ENCODE results near the gene KRTAP11-1. TPM values are rescaled to one million over a fixed set of nuclear protein-coding genes. Genes with fewer than 3 reads are reported as not detected.

Gene KRTAP11-1, protein sequence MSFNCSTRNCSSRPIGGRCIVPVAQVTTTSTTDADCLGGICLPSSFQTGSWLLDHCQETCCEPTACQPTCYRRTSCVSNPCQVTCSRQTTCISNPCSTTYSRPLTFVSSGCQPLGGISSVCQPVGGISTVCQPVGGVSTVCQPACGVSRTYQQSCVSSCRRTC
- not detected in 2 replicates for total RNA-seq
- not detected in 2 replicates for polyA plus RNA-seq

DNA sequence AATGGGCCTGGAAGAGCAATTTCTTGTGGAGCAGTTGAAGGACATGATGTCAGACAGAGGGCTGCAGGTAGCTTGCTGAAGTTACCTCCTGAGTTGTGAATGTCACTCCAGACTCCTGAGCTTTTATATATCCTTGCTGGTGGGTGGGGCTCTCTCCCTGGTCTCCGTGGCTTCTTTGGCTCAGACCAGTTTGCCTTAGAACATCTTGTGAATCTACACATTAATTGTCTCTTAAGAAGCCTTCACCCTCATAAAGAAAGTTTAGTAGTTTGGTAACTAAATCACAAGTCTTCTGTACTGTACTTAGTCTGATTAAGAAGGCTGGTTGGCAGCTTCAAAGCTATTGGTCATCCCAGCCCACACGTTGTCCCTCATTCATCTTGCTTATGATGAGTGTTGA, at the start of gene KRTAP11-1:
TSS of gene KRTAP11-1 (minus strand) at position 101 of the 400 bp plus-strand sequence. CDS start at position 45, 56 bp downstream.
- no peak for DNase-seq (ENCODE audit: low spot score)
- no peaks in the 10 kb centered on the region for H3K27me3 ChIP-seq
- no peaks in the 10 kb centered on the region for H3K79me2 ChIP-seq
- no peak within 1 kb of the TSS for H3K27ac ChIP-seq
- H2AFZ ChIP-seq, result no peak within 1 kb of the TSS
- no peaks in the 10 kb centered on the region for H4K20me1 ChIP-seq (ENCODE audit: insufficient read depth, poor library complexity, severe bottlenecking)
- H3K4me3 ChIP-seq, result no peak within 1 kb of the TSS
- no peaks in the 10 kb centered on the region for H3K36me3 ChIP-seq (replicated peaks; ENCODE audit: insufficient read depth, low read depth)
- no peaks in the 10 kb centered on the region for H3K9me2 ChIP-seq (replicated peaks; ENCODE audit: insufficient read depth)
- TF ChIP-seq EZH2 (IDR thresholded peaks at IDR 0.05; ENCODE audit: borderline replicate concordance) (no peak), EZH2phosphoT487 (IDR thresholded peaks at IDR 0.05; ENCODE audit: low read depth, severe bottlenecking, unreplicated experiment) (no peak)
- TF ChIP-seq, protein P1, sequence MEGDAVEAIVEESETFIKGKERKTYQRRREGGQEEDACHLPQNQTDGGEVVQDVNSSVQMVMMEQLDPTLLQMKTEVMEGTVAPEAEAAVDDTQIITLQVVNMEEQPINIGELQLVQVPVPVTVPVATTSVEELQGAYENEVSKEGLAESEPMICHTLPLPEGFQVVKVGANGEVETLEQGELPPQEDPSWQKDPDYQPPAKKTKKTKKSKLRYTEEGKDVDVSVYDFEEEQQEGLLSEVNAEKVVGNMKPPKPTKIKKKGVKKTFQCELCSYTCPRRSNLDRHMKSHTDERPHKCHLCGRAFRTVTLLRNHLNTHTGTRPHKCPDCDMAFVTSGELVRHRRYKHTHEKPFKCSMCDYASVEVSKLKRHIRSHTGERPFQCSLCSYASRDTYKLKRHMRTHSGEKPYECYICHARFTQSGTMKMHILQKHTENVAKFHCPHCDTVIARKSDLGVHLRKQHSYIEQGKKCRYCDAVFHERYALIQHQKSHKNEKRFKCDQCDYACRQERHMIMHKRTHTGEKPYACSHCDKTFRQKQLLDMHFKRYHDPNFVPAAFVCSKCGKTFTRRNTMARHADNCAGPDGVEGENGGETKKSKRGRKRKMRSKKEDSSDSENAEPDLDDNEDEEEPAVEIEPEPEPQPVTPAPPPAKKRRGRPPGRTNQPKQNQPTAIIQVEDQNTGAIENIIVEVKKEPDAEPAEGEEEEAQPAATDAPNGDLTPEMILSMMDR (IDR thresholded peaks at IDR 0.05; ENCODE audit: poor library complexity), result no peak
- H3K9me3 ChIP-seq (ENCODE audit: low read depth), result no peaks in the 10 kb centered on the region
- H3K4me2 ChIP-seq, result no peak within 1 kb of the TSS
- no peaks in the 10 kb centered on the region for H3K4me1 ChIP-seq (ENCODE audit: insufficient read depth)
- 87% methylated on average over 2 of the region's 2 CpGs for WGBS (ENCODE audit: low lambda C conversion rate, missing lambda C conversion rate)

DNA sequence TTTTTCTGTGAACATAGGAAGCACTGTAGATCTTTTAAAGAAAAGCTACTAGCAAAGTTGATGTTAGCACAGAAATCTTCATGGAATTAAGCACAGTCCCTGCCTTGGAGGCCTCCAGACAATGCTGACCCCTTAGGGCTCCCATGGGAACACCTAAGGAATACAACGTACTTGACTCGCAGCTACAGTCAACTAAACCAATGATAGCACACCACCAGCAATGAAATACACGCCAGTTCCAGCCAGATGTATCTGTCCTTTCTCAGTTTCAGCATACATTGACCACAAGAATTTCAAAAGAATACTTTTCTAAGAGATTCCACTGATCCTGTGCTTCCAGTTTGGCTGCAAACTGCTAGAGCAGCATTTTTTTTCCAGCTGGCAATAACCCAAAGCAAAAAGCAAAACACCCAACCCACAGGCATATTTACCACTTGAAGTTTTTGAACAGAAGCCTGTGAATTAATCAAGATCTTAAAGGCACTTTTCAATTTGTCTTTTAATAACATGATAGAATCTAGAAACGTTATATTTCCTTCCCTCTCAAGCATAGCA, 42.8 kb upstream of the KRTAP11-1 start:
- TF ChIP-seq EZH2 (IDR thresholded peaks at IDR 0.05; ENCODE audit: borderline replicate concordance) (no peak), EZH2phosphoT487 (IDR thresholded peaks at IDR 0.05; ENCODE audit: low read depth, severe bottlenecking, unreplicated experiment) (no peak)
- TF ChIP-seq, protein P1 (IDR thresholded peaks at IDR 0.05; ENCODE audit: poor library complexity), result no peak

DNA sequence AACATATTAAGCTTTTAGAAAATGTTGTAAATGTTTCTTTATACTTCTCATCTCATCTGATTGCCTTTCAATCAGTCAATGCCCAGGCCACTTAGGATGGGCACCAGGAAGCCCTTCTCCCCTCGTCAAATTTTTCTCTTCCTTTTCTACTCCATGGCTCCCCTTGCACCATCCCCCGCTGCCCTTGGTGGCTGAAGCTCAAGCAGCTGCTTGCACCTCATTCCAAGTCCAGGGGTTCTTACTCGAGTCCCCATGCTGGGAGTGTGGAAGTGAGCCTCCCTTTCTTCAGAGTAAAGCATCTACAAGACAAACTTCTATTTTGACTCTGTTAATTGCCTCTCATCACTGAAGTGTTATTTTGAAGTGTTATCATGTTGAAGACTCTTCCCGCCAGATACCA, 39.7 kb upstream of the KRTAP11-1 start:
- no peak for TF ChIP-seq EZH2 (IDR thresholded peaks at IDR 0.05; ENCODE audit: borderline replicate concordance)
- TF ChIP-seq, protein P1 (IDR thresholded peaks at IDR 0.05; ENCODE audit: poor library complexity), result no peak
- no peak for TF ChIP-seq EZH2phosphoT487 (IDR thresholded peaks at IDR 0.05; ENCODE audit: low read depth, severe bottlenecking, unreplicated experiment)
- WGBS (ENCODE audit: low lambda C conversion rate, missing lambda C conversion rate), result 78% methylated on average over 4 of the region's 4 CpGs
- Histone ChIP-seq H3K9me3 (ENCODE audit: low read depth) (no peaks in the 10 kb centered on the region), H4K20me1 (ENCODE audit: insufficient read depth, poor library complexity, severe bottlenecking) (no peaks in the 10 kb centered on the region), H3K9me2 (replicated peaks; ENCODE audit: insufficient read depth) (no peaks in the 10 kb centered on the region), H3K4me2 (no peak overlapping the region), H3K27me3 (no peaks in the 10 kb centered on the region), H2AFZ (no peak overlapping the region), H3K4me1 (ENCODE audit: insufficient read depth) (no peaks in the 10 kb centered on the region), H3K79me2 (no peaks in the 10 kb centered on the region), H3K36me3 (replicated peaks; ENCODE audit: insufficient read depth, low read depth) (no peaks in the 10 kb centered on the region), H3K4me3 (no peak overlapping the region), H3K27ac (no peak overlapping the region)
- DNase-seq (ENCODE audit: low spot score), result no peak

More for the DNA sequence above, 42.8 kb upstream of the KRTAP11-1 start:
- Histone ChIP-seq H4K20me1 (ENCODE audit: insufficient read depth, poor library complexity, severe bottlenecking) (no peaks in the 10 kb centered on the region), H3K9me3 (ENCODE audit: low read depth) (no peaks in the 10 kb centered on the region), H3K27ac (peak overlapping the region; percentile 72), H3K4me1 (ENCODE audit: insufficient read depth) (no peaks in the 10 kb centered on the region), H2AFZ (no peak overlapping the region), H3K36me3 (replicated peaks; ENCODE audit: insufficient read depth, low read depth) (no peaks in the 10 kb centered on the region), H3K9me2 (replicated peaks; ENCODE audit: insufficient read depth) (no peaks in the 10 kb centered on the region), H3K27me3 (no peaks in the 10 kb centered on the region), H3K4me2 (no peak overlapping the region), H3K79me2 (no peaks in the 10 kb centered on the region), H3K4me3 (no peak overlapping the region)
- WGBS (ENCODE audit: low lambda C conversion rate, missing lambda C conversion rate), result 62% methylated on average over 4 of the region's 4 CpGs
- peak; percentile 25 for DNase-seq (ENCODE audit: low spot score)
